Esophagus muscularis mucosa (tissue), 3 donors: Measurements from ENCODE around the gene TMEM250.

Experiments used
- EP300 ChIP-seq: sonication (generic); formaldehyde crosslinking; IDR thresholded peaks from one replicate; pipeline ENCODE4 v1.6.1; 2017; ENCODE audit warnings: antibody characterized with exemption
- TF ChIP-seq, protein P1 (sequence below), 3 experiments: fragments of 200-600 bp in 2 of 3; fragments of 450-650 bp in 1 of 3; sonication (generic) in 2 of 3; IDR thresholded peaks; one replicate each; pipeline ENCODE4 v1.5.1; 2017 to 2019; ENCODE audit warnings: antibody characterized with exemption in 3 of 3, mild to moderate bottlenecking in 2 of 3, moderate library complexity in 1 of 3

GRCh38 chr9:136107953-136108647 is 10.6 kb downstream of the TMEM250 start:
- TF ChIP-seq, protein P1, sequence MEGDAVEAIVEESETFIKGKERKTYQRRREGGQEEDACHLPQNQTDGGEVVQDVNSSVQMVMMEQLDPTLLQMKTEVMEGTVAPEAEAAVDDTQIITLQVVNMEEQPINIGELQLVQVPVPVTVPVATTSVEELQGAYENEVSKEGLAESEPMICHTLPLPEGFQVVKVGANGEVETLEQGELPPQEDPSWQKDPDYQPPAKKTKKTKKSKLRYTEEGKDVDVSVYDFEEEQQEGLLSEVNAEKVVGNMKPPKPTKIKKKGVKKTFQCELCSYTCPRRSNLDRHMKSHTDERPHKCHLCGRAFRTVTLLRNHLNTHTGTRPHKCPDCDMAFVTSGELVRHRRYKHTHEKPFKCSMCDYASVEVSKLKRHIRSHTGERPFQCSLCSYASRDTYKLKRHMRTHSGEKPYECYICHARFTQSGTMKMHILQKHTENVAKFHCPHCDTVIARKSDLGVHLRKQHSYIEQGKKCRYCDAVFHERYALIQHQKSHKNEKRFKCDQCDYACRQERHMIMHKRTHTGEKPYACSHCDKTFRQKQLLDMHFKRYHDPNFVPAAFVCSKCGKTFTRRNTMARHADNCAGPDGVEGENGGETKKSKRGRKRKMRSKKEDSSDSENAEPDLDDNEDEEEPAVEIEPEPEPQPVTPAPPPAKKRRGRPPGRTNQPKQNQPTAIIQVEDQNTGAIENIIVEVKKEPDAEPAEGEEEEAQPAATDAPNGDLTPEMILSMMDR (IDR thresholded peaks at IDR 0.05): no peak
- no peak for TF ChIP-seq EP300
